Measurements from ENCODE around the gene COX5A.
"Not testable (repeated sequence)": the region's sequence is repeated elsewhere in the genome, so short reads cannot be mapped to it uniquely, and the experiment has no call there.

COX5A gene

GRCh38 chr15:74904190-74904805 lies 33.6 kb downstream of the COX5A start:
- in situ Hi-C loops (cut with HindIII; ENCODE audit: low sequenced_read_pairs) = no loop called here

DNA sequence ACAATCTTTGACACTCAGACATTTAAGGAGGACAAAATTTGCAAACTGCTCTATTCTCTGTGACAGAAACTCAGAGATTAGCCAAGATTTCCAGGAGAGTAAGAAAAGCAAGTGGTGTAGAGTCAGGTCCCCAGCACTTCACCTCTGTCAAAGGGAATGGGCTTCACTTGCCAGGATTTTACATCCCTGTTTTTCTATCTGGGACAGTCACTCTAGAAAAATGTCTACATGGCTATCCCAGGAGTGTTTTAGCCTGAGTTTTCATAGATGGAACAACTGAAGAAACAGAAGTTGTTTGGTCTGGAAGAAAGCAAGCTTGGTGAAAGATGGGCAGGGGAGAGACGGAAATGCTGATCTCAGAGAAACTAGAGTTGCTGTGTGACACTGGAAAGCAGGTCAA lies 34.2 kb downstream of the COX5A start:
- in situ Hi-C loops (cut with HindIII; ENCODE audit: low sequenced_read_pairs) = no loop called here

DNA sequence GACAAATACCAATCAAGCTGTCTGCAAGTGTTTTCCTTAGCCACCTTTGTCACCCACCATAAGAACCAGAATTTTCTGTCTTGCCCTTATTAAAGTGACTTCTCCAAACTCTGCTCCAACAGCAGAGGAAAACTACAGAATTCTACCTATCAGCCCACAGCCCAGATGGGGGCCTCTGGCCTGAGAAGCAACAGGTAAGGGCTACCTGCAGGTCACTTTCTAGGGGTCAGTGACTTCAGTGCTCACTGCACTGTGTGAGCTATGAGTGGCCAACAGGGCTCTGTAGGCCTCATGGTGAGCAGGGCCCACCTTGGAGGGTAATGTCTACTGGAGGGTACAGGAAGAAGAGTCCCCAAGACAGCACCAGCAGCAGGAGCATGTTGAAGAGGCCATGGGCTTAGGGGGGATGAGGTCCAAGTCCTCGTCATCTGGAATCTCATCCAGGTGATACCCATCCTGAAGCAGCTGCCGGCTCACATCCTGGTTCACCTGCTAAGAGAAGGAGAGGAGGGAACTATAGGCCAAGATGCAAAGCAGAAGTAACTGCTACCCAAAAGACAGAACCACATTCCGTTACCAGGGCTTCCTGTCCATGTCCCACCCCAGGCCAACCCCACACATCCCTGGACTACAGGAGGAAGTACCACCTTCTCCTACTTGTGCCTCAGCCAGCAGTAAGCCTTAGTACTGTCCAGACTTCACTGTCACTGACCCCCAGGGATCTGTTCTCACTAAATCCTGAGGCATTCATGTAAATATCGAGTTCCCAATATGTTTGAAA lies 35.4 kb downstream of the COX5A start:
- in situ Hi-C loops (cut with HindIII; ENCODE audit: low sequenced_read_pairs) = no loop called here

- in situ Hi-C loops (cut with HindIII; ENCODE audit: low sequenced_read_pairs) = no loop called here
Measured at GRCh38 chr15:74901612-74902063, 36.2 kb downstream of the COX5A start.

DNA sequence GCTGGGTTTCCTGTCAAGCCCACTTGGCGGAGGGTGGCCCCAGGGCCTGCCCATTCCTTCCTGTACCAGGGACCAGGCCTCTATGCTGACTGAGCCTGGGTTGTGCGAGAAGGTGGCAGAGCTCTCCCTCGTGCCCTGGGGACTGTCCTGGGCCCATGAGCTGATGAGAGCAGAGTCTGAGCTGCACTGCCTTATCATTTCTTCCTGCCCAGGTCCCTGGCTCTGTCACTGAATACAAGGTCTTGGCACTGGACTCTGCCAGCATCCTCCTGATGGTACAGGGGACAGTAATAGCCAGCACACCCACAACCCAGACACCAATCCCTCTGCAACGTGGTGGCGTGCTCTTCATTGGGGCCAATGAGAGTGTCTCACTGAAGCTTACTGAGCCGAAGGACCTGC lies 40.6 kb downstream of the COX5A start:
- in situ Hi-C loops (cut with HindIII; ENCODE audit: low sequenced_read_pairs) = no loop called here

GRCh38 chr15:74896316-74896715 lies 41.6 kb downstream of the COX5A start:
- in situ Hi-C loops (cut with HindIII; ENCODE audit: low sequenced_read_pairs) = no loop called here

GRCh38 chr15:74895830-74896229 lies 42.0 kb downstream of the COX5A start:
- in situ Hi-C loops (cut with HindIII; ENCODE audit: low sequenced_read_pairs) = no loop called here

DNA sequence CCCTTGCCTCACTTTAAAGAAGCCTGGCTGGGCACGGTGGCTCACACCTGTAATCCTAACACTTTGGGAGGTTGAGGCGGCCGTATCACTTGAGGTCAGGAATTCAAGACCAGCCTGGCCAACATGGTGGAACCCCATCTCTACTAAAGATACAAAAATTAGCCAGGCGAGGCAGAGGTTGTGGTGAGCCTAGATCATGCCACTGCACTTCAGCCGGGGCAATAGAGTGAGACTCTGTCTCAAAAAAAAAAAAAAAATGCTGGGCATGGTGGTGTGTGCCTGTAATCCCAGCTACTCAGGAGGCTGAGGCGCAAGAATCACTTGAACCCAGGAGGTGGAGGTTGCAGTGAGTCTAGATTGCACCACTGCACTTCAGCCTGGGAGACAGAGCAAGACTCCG lies 43.5 kb downstream of the COX5A start:
- in situ Hi-C loops (cut with HindIII; ENCODE audit: low sequenced_read_pairs) = not testable (repeated sequence)

DNA sequence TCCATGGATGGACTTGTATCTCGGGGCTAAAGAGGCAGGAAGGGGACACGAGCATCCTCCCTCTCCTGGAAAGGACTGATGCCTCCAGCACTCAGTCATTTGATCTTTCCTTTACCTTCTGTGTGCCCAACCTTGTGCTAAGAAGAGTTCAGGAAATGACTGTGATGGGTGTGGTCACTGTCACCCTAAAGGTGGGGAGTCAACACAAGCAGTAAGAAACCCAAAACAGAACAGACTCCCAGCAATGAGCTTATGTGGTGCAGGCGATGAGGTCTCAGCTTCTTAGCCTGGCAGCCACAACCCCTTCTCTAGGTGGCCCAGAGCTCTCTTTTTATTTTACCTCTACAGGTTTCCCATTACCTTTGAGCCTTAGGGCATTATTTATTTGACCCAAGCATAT lies 44.2 kb downstream of the COX5A start:
- in situ Hi-C loops (cut with HindIII; ENCODE audit: low sequenced_read_pairs) = no loop called here

DNA sequence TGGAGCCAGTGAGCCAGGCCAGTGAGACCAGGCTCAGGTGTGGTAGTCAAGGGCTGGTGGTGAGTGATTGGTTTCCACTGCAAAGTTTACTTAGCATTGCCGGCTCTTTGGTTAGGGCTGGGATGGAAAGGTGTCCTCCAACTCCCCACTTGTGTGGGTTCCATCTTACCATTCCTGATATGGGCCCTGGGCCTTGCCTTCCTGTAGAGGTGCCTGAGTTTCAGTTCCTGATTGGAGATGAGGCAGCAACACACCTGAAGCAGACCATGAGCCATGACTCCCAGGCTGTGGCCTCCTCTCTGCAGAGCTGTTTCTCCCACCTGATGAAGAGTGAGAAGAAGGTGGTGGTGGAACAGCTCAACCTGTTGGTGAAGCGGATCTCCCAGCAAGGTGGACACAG lies 44.9 kb downstream of the COX5A start:
- in situ Hi-C loops (cut with HindIII; ENCODE audit: low sequenced_read_pairs) = no loop called here

DNA sequence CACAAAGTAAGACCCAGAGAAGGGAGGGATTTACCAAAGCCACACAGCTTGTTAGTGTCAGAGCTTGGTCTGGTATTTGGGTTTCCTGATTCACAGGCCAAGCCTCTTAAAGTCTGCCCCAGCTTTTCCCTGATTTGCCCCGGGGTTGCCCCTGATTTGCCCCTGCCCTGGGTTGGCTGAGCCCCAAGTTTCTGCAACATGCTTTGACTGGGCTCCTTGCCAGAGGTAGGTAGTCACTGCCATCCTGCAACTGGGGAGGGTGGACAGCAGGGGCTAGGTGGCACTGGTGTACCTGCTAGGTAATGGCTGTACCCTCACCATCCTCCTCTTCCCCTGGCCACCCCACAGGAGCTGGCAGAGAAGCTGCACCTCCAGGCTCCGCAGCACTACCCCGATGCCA lies 45.6 kb downstream of the COX5A start:
- in situ Hi-C loops (cut with HindIII; ENCODE audit: low sequenced_read_pairs) = no loop called here

DNA sequence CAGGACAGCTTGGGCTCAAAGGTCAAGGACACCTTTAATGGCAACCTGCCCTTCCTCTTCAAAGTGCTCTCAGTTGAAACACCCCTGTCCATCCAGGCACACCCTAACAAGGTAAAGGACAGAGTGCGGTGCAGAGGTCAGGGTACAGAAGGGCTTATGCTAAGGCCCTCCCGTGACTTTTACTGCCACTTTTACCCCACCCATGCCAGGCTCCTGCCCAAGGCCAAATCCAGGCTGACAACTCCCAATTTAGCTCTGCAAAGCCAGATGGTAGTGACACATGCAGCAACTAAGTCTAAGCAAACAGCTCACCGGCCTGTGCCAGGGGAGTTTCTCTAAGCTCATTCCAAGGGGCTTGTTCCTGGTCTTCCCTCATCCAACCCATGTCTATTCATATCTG lies 46.4 kb downstream of the COX5A start:
- in situ Hi-C loops (cut with HindIII; ENCODE audit: low sequenced_read_pairs) = no loop called here

GRCh38 chr15:74890665-74890960 lies 47.3 kb downstream of the COX5A start:
- in situ Hi-C loops (cut with HindIII; ENCODE audit: low sequenced_read_pairs) = no loop called here

- in situ Hi-C loops (cut with HindIII; ENCODE audit: low sequenced_read_pairs) = no loop called here
Measured at GRCh38 chr15:74889883-74890664, 47.8 kb downstream of the COX5A start, which contains the start of gene MPI. Gene MPI (plus strand): TSS chr15:74890042. CDS start chr15:74890074, 32 bp downstream.

DNA sequence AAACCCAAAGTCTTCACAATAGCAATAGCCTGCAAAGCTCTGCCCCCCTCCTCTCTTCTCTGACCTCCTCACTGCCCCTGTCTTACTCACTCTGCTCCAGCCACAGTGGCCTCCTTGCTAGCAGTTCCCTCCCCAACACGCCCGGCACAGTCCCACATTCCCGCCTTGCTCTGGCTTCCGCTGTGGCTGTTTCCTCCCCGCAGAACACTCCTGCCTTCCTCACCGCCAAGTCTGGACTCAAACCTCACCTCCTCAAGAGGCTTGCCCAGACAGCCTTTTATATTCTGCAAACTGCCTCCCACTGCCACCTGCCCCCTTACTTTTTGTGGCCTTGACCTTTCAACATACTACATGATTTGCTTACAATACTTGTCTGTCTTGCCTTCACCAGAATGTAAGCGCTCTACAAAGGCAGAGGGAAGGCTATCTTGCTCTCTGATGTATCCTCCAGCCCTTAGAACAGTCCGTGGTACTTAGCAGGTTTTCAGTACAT lies 48.4 kb downstream of the COX5A start:
- in situ Hi-C loops (cut with HindIII; ENCODE audit: low sequenced_read_pairs) = no loop called here

- in situ Hi-C loops (cut with HindIII; ENCODE audit: low sequenced_read_pairs) = no loop called here
Measured at GRCh38 chr15:74888716-74889115, 49.2 kb downstream of the COX5A start.

GRCh38 chr15:74887537-74888193 lies 50.2 kb downstream of the COX5A start:
- in situ Hi-C loops (cut with HindIII; ENCODE audit: low sequenced_read_pairs) = not testable (repeated sequence)

GRCh38 chr15:74885461-74885860 lies 52.4 kb downstream of the COX5A start:
- in situ Hi-C loops (cut with HindIII; ENCODE audit: low sequenced_read_pairs) = no loop called here

DNA sequence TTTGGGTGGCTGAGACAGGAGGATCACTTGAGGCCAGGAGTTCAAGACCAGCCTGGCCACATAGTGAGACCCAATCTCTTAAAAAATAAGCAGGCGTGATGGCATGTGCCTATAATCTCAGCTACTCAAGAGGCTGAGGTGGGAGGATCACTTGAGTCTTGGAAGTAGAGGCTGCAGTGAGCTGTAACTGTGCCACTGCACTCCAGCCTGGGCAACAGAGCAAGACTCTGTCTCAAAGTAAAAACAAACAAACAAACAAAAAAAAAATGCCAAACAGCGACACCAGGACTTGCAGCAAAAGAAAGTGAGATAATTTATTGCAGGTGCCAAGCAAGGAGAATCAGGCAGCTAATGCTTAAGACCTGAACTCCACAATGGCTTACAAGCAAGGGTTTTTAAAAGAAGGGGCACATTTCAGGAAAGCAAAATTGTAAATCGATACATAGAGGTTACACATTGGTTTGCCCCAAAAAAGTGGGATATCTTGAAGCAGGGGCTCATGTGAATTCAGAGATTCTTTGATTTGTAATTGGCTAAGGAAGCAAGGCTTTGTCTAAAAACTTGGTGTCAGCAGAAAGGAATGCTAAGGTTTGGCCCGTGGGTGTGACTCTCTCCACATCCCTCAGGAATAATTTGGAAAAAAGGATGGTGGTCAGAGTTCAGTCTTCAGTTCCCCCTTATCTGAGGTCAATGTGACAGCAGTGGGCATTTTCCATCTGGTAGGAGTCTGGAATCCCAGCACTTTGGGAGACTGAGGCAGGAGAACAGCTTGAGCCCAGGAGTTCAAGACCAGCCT lies 53.2 kb downstream of the COX5A start:
- in situ Hi-C loops (cut with HindIII; ENCODE audit: low sequenced_read_pairs) = no loop called here

- in situ Hi-C loops (cut with HindIII; ENCODE audit: low sequenced_read_pairs) = no loop called here
Measured at GRCh38 chr15:74882528-74882927, 55.3 kb downstream of the COX5A start.
